Fibroblast of the aortic adventitia (primary cell): Measurements from ENCODE around the gene ZNF680. TPM values are rescaled to one million over a fixed set of nuclear protein-coding genes. Genes with fewer than 3 reads are reported as not detected.

Source experiments
- DNase-seq: peaks from one replicate; pipeline ENCODE4 v3.0.0-alpha.2; 2010; ENCODE audit warnings: low read depth
- H3K4me3 ChIP-seq: 2 replicates; pipeline ENCODE4 v1.5.1; 2011; ENCODE audit warnings: low read depth, mild to moderate bottlenecking, control low read depth, low read length, moderate library complexity
- total RNA-seq: library from RNA; depleted of rRNA; stranded (reverse); fragments of >200 nt; gene quantifications from 2 replicates; pipeline ENCODE4 v1.2.3, GENCODE V29; 2012; ENCODE audit warnings: low replicate concordance
- TF ChIP-seq, protein P1 (sequence below): IDR thresholded peaks from 2 replicates; pipeline ENCODE4 v1.5.1; 2011; ENCODE audit warnings: mild to moderate bottlenecking, low read length, control low read depth, inconsistent platforms; ENCODE audit not compliant: insufficient read depth

Gene ZNF680
- total RNA-seq, 1 donor = 14.6 TPM

DNA sequence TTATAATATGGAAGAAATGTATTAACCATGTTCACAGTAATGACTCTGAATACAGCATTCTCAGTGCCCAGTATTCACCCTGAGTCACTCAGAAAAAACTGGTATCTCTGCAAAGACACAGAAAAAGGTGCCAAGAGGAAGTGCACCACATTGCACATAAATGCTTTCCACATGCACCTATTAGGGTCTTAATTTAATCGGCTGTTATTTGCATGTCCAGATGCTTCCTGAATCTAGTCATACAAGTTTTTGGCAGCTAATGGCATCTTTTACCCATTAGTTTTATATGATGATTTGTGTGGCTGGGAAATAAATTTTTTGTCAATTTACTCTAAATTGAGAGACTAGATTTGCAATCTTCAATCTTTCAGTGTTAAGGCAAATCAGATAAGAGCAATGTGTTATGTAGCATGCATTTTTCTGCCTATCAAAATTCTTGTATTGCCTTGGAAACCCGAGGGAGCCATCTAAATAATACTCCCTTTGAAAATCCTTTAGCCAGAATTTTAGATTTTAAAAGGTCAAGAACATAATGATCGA lies 58.2 kb downstream of the ZNF680 start:
- H3K4me3 ChIP-seq = no peak overlapping the region
- no peak for DNase-seq
- TF ChIP-seq, protein P1, sequence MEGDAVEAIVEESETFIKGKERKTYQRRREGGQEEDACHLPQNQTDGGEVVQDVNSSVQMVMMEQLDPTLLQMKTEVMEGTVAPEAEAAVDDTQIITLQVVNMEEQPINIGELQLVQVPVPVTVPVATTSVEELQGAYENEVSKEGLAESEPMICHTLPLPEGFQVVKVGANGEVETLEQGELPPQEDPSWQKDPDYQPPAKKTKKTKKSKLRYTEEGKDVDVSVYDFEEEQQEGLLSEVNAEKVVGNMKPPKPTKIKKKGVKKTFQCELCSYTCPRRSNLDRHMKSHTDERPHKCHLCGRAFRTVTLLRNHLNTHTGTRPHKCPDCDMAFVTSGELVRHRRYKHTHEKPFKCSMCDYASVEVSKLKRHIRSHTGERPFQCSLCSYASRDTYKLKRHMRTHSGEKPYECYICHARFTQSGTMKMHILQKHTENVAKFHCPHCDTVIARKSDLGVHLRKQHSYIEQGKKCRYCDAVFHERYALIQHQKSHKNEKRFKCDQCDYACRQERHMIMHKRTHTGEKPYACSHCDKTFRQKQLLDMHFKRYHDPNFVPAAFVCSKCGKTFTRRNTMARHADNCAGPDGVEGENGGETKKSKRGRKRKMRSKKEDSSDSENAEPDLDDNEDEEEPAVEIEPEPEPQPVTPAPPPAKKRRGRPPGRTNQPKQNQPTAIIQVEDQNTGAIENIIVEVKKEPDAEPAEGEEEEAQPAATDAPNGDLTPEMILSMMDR = no peak

DNA sequence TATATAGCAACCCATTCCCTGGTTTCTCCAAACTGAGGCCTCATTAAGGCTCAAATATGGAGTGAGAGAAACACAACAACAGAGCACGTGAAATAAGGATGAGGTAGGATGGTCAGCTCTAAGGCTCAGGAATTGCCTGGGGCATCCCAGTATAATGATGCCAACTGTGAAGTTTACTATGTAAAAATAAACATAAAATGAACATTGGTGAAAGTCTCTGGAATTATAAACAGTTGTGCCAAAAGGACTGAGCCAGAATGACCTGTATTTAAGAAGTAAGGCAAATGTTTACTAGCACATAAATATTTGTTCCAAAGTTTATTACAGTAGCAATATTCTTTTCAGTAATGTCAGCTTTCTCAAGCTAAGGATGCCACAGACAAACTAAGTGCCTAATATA lies 64.6 kb downstream of the ZNF680 start:
- DNase-seq = no peak
- TF ChIP-seq, protein P1 = no peak
- H3K4me3 ChIP-seq = no peak overlapping the region

DNA sequence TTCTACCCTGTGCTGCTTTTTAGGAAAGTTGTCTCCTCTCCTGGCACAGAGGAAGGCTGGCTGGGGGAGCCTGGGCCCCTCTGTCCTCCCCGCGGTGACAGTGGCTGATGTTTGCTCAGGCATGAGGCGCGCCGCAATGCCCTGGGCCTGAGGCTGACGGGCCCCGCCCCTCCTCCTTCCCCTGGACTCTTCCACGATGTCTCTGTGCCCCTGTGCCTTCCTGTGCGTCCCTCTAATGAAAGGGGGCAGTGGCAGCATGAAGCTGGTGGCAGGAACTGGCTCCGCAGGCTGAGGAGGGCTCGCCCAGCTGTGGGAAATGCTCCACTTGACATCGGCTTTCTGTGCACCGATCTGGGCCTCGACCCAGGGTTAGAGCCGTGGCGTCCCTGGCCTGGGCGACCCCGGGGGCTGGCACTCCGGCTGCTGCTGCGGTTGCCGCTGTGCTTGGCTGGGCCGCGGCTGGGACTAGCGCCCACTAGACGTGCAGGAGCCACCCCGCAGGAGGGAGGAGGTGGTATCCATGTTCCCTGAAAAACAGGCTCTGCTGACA lies 67.9 kb downstream of the ZNF680 start:
- no peak overlapping the region for H3K4me3 ChIP-seq
- TF ChIP-seq, protein P1 = no peak
- DNase-seq = no peak

DNA sequence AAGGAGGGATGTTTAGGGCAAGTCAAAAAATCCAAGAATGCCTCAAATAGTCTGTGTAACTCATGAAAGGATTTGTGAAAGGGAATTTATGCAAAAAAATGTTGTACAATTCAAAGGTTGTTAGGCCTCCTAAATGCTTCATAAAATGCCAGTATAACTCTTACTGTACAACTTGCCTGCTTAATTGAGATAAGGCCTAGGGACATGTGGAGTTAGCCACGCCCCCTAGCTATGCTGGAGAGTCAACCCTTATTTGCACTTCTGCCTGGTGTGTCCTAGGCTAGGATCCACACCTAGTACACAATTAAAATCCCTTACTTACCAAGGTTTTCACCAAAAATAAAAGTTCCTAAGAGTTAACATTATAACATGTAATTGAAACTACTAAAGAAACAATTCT lies 77.2 kb downstream of the ZNF680 start:
- DNase-seq = no peak
- TF ChIP-seq, protein P1 = no peak
- no peak overlapping the region for H3K4me3 ChIP-seq

Other genes starting within 250 kb of the ZNF680 start
- gene ZNF736, start 249.1 kb downstream of the ZNF680 start, total RNA-seq = 11.5 and 12.0 TPM in 2 replicates
- gene ZNF107, start 103.1 kb upstream of the ZNF680 start, total RNA-seq = 2.9 and 5.6 TPM in 2 replicates
- 4.3 and 6.8 TPM in 2 replicates for gene ZNF138, start 231.4 kb upstream of the ZNF680 start, total RNA-seq